HG03354 (cell line): ENCODE results near the gene PTPN3.

Experiments
- ATAC-seq: cut with Tn5 transposase; IDR thresholded peaks from one replicate; pipeline ENCODE4 v1.9.1; 2021; ENCODE audit warnings: mild to moderate bottlenecking; ENCODE audit not compliant: unreplicated experiment, poor library complexity, severe bottlenecking

Gene PTPN3

DNA sequence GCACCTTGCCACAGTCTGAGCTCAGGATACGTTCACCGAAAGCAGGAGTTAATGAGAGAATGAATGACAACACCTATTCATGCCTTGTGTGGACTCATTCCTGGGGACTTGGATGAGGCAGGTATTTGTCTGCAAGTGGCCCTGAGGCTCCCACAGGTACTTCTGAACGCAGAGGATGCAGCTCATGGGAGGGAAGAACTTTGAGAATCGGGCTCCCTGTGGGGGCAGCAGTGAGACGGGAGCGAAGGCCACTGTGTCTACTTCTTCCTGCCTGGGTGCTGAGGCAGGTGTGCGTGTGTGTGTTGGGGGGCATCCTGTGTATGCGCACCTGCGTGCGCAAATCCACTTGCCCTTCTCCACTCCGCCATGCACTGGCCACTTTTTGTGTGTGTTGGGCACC is 42.2 kb downstream of the PTPN3 start:
- no peak for ATAC-seq

DNA sequence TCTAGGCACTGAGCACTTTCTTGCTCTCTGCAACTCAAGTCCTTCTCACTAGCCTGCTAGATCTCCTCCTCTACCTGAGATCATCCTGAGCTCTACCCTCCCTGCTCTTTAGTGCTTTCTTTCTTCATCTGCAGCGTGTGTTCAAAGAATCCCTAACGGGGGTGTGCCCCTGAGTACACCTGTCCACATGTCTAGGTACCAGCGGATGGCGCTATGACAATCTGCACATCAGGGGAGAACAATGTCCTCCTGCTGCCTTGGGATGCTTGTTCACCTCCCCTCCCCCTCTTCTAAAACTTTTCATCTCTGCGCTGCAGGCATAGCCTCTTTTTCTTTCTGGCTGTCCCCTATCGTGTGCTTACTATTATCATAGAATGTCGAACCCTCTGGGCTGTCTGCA is 42.7 kb downstream of the PTPN3 start:
- ATAC-seq, result no peak

DNA sequence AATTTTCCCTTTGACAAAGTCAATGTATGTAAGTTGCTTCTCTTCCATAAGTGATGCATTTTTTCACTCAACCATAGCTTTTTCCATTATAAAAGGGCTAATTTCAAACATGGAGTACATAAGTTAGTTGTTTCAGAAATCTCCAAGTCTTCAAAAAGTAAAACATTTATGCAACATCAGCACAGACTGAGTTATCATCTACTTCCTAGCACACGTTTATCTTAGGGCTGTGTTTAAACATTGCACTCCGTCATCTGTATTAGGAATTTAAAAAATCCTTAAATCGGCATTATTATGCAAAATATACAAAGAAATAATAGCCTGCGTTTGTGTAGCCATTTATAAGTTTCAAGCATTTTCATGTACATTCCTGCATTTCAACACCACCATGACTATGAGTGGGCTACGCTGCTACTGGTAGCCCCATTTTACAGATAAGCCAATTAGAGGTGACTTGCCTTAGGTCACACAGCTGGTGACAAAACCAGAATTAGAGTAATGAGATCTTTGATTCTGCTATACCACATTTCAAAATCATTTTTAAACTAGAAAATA is 43.4 kb downstream of the PTPN3 start:
- no peak for ATAC-seq

DNA sequence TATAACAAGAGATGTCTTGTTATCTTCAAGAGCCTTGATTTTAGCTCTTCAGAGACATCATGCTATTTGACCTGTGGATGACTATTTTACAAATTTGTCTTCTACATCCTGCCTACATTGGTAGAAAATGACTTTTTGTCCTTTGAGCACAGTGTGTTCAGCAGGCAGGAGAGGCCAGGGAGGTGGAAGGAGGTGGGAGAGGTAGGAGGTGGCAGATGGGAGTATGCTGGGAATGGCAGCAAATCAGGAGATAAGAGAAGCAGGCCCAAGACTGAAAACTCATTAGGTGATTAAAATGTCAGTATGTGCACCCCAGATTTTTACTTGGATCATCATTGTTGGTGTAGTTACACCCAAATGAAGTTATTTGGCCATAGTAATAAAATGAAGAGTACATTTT is 44.1 kb downstream of the PTPN3 start:
- no peak for ATAC-seq

DNA sequence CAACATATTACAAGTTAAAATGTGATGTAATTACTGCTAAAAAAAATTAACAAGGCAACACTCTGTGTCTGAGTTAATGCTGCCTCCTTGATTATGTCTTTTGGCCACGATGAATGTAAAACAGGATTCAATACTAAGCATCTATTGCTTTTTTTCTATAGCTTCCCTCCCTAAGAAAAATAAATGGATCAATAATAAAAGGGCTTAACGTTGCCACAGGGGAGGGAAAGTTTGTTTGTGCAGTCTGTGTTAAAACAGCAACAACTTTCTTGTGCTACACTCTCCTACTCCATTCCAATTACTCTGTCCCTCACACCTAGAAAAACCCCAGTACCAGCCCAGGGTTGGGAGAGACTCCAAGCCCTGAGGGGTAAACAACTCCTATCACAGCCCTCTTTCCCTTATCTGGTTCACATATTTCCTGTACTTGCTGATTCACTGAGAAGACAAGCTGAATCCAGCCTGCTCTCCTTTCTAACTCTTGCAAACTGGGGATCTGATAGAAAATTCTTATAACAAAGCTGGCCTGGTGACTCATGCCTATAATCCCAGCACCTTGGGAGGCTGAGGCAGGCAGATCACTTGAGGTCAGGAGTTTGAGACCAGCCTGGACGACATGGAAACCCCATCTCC is 44.8 kb downstream of the PTPN3 start:
- ATAC-seq, result no peak

DNA sequence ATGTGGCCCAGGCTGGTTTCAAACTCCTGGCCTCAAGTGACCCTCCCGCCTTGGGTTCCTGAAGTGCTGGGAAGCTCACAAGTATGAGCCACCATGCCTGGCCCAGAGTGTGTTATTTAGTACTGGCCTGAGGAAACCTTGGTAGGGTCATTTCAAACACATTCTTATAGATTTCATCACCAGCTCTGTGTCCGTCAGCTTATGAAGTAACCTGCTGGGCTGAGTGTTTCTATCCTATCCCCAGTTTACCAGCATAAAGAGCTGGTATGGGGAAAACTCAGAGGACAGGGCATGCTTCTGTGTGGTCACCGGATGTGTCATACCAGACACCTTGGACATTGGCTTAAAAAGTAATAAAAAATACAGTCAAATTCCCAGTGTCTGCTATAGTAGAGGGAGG is 45.3 kb downstream of the PTPN3 start:
- no peak for ATAC-seq

DNA sequence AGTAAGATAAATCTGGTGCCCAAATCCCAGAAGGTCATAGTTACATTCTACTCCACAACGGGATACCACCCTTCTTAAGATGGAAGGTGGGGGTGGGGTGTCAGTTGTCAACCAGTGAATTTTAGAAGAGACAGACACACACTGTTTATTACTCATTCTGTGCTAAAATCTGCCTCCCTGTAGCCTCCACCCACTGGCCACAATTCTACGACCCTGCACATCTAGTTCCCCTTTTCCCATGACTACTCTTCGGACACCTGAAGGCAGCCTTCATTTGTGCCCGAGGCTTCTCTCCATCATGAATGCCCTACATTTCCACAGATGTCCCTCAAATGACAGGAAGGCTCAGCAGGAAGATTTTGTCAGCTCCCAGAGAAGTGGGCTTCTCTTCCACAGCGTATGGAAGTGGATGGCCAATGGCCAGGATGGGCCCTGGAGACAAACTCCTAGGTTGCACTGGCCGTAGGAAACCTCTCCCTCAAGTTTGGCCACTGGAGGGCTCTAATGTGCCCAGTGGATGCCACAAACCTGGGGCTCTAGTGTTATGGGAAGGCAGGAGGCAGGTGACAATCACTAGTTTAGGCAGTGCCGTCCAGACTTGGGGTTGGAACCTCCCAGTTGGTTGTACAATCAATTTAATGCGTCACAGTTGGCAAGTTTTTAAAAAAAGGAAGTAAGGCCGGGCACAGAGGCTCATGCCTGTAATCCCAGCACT is 46.6 kb downstream of the PTPN3 start:
- no peak for ATAC-seq

DNA sequence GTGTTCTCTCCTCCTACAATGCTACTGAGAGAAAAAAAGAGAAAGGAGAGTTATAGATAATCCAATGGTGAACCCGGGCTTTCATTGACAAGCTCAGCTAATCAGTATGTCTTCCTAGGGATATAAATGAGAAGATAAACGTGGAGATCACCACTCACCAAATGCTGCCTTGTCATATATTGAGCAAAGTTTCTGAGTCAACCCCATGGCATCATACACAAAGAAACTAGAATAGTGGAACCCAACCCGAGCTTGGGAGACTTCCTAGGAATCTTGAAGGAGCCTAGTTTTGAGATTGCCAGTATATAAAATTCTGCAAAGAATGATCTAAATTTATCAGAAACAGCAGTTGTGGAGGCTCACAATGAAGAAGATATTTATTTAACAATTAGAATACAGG is 47.8 kb downstream of the PTPN3 start:
- ATAC-seq, result no peak

DNA sequence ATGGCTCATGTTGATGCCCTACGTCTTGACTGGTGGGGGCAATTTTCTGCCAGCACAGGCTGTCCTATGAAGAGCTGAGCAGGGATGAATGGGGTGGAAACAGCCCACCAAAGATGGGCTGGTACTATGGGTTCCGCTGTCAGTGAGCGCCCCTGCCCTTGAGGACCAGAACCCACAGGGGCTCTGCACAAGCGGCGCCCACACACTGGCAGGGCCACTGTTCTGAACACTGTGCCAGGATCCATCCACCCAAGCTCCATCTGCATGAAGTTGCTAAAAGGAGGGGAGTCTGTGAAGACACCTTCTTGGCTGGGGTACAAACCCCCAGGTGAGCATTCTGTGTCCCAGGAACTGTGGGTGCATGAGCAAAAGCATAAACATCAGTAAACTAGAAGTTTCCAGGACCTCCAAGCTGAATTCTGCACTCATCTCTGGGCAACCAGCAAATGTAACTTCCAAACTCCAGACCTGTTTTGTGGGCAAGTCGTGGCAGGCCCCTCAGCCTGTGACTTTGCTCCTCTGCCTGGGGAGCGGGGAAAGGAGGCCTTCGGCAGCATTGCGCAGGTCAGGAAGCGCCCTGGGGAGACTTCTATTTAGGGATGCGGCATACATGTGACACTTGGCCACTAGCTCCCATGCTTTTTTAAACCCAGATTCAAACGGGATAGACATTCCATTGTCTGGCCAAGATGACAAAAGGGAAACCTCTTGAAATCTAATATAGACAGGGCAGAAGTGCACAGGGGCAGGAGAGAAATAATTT is 48.9 kb downstream of the PTPN3 start:
- ATAC-seq, result no peak

DNA sequence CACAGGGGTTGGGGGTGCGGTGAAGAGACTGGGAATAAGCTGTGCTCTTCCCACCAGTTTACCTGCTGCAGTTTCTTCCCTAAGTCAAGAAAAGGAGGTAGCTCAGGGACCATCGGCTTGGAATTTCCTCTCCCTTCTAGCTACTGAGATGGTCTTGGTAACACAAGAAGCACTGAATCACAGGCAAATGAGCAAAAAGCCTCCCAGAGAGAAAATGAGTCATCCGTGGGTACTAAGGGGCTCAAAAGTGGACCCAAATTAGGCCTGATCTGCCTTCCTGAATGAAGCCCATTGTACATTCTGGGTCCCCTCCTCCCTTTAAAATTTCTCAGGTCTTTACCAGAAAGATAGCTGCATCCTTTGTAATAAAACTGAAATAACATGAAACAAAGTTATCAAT is 49.9 kb downstream of the PTPN3 start:
- no peak for ATAC-seq

DNA sequence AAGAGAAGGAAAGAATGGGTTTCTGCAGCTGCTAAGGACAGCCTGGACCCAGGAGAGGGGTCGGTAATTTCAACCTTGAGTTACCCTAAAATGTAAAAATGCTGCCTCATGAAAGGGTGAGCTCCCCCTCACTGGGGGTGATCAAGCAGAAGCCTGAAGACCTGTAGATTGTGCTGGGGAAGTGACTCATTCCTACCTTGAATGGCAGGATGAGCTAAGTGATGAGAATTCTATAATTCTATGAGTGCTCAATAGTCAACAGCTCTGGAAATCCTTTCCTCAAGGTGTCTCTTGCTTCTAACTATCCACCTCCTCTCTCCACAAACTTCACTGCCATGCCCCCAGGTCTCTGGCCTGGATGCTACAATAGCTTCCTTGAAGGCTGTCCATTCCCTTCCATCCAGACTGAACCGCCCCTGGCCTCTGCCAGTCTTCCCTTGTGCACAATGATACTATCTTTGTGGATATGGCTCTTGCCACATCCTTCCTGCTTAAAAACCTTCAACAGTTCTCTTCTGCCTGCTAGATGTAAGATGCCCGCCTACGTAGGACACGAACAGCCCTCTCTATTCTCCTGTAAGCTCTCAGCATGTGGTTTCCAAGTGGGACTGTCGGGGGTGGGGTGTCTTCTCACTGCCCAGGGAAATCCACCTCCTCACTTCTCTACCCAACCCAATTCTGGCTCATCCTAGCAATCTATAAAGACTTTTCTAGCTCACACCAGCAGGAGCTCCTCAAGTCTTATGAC is 50.6 kb downstream of the PTPN3 start:
- no peak for ATAC-seq

DNA sequence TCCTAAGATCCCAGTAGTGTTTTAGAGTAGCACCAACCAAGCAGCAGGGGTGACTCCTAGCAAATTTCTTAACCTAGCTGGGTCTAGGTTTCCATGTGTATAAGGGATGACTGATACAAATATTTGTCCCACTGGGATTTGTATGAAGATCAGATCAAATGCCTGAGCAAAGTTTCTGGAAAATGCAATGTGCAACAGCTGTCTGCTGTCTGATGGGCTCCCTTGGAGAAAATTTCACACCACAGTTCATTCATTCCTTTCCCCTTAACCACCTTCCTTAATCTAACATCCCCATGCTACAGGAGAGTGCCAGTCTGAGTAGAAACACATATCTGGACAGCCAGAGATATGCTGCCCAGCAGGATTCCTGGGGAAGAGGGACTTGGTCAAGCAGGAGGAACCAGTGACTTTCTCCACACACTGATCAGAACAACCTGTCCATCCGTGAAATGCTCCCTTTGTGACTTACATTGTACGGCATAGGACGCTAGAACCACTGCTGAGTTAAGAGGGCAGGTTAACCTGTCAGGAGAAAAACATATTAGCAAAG is 53.3 kb downstream of the PTPN3 start:
- no peak for ATAC-seq

DNA sequence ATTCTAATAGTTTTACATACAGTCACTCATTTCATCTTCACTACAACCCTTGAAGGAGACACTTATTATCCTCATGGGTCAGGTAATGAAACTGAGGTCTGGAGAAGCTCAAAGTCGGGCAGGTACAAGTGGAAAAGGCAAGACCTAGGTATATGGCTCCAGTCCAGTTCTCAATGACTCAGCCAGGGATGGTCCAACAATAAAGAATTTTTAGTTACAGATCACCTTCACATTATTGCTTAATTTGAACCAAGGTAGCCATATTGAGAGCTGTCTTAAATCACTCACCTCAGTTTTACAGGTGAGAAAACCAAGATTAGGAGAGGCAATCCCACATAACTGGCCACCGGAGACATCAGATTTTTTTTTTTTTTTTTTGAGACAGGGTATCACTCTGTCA is 55.4 kb downstream of the PTPN3 start:
- no peak for ATAC-seq

DNA sequence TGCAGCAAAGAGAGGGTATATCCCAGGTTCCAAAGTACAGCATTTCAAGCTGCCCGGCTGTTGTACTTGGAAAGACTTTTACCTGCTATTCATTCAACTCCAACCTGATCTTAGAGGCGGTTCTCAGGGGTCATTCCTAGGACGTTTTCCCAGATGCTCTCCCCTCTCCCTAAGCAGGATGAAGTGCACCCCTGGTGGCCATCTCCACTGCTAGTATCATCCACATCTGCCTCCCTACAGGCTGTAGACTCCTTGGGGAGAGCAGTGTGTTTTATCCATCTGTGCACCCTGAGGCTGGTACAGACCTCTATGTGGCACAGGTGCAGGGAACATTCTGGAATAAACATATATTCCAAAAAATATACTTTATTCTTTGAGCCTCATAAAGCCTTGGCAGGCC is 56.8 kb downstream of the PTPN3 start:
- peak; percentile 7 for ATAC-seq

DNA sequence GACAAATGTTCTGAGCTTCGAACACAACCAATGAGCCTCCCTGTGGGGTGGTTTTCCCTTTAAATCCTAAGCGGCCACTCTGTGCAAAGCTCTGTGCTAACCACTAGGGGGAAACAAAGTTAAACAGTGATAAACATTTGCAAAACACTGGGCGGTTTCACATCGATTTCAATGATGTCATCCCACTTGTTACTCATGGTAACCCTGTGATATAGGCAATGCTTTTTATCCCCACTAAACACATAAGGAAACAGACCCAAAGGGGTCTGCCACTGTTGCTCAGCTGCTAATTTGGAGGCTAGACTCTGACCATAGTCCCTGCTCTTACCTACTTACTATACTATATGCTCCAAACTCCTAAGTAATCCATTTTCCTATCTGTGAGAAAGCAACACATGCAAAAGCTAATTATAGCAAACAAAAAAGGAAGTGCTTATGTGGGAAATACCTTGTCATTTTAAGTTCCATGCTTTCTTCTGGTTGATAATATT is 57.3 kb downstream of the PTPN3 start:
- ATAC-seq, result peak; percentile 99

DNA sequence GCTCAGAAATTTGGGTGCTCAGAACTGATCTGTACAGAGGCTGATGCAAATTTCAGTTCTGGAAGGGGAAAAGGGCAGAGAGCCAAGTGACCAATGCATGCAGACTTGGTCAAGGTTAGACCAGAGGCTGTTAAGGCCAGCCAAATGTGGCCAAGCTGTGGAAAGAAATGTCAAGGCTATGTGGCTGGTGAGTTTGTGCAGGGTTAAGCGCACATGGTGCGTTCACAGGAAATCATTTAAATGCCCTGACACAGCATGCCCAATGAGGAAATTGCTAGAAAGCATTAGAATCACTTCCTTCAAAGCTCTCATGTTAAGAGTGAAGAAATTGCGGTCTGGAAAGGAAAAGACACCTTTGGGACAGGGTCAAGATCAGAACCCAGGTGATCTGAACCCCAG is 58.0 kb downstream of the PTPN3 start:
- peak; percentile 29 for ATAC-seq

DNA sequence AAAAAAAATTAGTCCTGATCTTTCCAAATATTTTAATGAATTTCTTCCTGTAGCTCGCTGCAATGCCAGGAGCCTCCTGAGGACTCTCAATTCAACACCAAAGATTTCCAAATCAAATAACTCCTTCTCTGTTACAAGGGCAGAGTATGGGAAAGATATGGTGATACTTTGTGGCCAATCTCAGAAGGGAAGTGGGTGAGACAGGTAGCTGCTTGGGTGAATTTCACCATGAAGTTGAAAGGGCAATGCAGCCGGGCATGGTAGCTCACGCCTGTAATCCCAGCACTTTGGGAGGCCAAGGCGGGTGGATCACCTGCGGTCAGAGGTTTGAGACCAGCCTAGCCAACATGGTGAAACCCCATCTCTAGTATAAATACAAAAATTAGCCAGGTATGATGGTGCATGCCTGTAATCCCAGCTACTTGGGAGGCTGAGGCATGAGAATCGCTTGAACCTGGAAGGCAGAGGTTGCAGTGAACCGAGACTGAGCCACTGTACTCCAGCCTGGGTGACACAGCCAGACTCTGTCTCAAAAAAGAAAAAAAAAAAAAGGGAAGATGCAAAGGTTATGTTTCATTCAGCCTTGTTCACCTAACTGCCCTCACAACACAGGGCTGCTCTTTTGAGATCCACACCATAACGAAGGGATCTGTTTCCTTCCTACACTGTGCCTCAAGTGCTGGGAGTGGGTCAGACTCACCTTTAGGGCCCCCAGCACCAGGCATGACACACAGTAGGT is 58.6 kb downstream of the PTPN3 start:
- ATAC-seq, result no peak

DNA sequence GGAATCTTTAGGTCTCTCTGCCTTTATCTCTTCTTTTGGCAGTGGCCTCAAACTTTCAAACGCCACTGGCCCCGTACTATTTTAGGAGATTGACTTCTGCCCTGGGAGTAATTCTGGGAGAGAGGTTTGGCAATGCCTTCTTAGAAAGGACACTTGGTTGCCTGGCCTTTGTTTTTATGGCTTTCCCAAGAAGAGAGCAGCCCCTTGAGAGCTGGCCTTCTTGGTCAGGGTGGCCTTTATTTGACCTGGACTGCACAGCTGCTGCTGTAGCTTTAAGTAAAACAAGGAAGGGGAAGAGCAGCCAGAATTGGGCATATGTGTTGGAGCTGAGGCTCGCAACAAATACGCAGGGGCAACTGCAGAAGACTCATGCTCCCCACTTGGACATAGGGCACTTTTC is 60.8 kb downstream of the PTPN3 start:
- no peak for ATAC-seq

DNA sequence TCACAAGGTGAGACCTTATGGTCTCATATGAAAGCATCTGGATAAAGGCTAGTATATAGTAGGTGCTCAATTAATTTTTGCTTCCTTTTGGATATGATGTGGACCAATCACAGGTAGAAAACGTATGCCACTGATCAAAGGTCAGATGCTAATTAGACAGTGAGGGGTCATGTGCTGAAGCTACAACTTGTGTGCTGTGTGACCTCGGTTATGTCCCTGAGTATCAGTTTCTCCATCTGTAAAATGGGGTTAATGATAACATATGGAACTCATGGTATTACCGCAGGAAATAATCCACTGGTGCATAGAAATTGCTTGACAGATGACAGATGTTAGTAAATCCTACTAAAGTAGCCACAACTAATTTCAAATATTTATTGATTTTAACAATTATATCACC is 62.0 kb downstream of the PTPN3 start:
- ATAC-seq, result no peak
